Inflammatory macrophage treated with lipopolysaccharide for 1 hour (primary cell): ENCODE measurements around the gene MIXL1.
A peak's percentile ranks its signal among the peaks of the same experiment; 100 is the strongest.
"Not testable (repeated sequence)": the region's sequence is repeated elsewhere in the genome, so short reads cannot be mapped to it uniquely, and the experiment has no call there.

Source experiments
- DNase-seq, 2 donors: peaks; one replicate each; pipeline ENCODE4 v3.0.0-alpha.2; 2020 to 2022

The MIXL1 gene

GRCh38 chr1:226223157-226223785 lies at the start of gene MIXL1:
Gene MIXL1 (plus strand): TSS chr1:226223664. CDS start chr1:226223682, 18 bp downstream.
- no peak for DNase-seq

- peak in 1 of 2 donors; percentile 21 for DNase-seq
These were observed 46.6 kb upstream of the MIXL1 start for GRCh38 chr1:226176870-226177269.

- peak; percentile 83 to 88 for DNase-seq
These were observed 41.3 kb upstream of the MIXL1 start for GRCh38 chr1:226181996-226182714.

GRCh38 chr1:226185141-226186036 lies 38.1 kb upstream of the MIXL1 start:
- DNase-seq: peak; percentile 66 to 86

GRCh38 chr1:226186124-226187018 lies 37.1 kb upstream of the MIXL1 start, which contains the start of gene ACBD3:
Gene ACBD3 (minus strand): TSS chr1:226186741. CDS start chr1:226186675, 66 bp downstream.
- peak; percentile 93 to 98 for DNase-seq

GRCh38 chr1:226187019-226187322 lies 36.5 kb upstream of the MIXL1 start:
- DNase-seq: no peak

GRCh38 chr1:226187380-226187779 lies 36.1 kb upstream of the MIXL1 start:
- no peak for DNase-seq

GRCh38 chr1:226195144-226195543 lies 28.3 kb upstream of the MIXL1 start:
- no peak for DNase-seq

GRCh38 chr1:226199971-226200370 lies 23.5 kb upstream of the MIXL1 start:
- no peak for DNase-seq

GRCh38 chr1:226201029-226201593 lies 22.4 kb upstream of the MIXL1 start:
- no peak for DNase-seq

GRCh38 chr1:226202246-226202645 lies 21.2 kb upstream of the MIXL1 start:
- DNase-seq: no peak

GRCh38 chr1:226202666-226203065 lies 20.8 kb upstream of the MIXL1 start:
- not testable (repeated sequence) for DNase-seq

GRCh38 chr1:226203240-226203639 lies 20.2 kb upstream of the MIXL1 start:
- DNase-seq: no peak

GRCh38 chr1:226203655-226204054 lies 19.8 kb upstream of the MIXL1 start:
- DNase-seq: no peak

- DNase-seq: no peak
These were observed 19.3 kb upstream of the MIXL1 start for GRCh38 chr1:226204198-226204597.

- DNase-seq: no peak
These were observed 16.4 kb upstream of the MIXL1 start for GRCh38 chr1:226207048-226207447.

- DNase-seq: no peak
These were observed 14.0 kb upstream of the MIXL1 start for GRCh38 chr1:226209307-226210059.

- no peak for DNase-seq
These were observed 12.8 kb upstream of the MIXL1 start for GRCh38 chr1:226210571-226211176.

- no peak for DNase-seq
These were observed 12.2 kb upstream of the MIXL1 start for GRCh38 chr1:226211181-226211821.

- DNase-seq: no peak
These were observed 10.9 kb upstream of the MIXL1 start for GRCh38 chr1:226212545-226212944.
